DOHH2 (cell line): ENCODE measurements around the gene STAP2.
"Not testable (repeated sequence)": the region's sequence is repeated elsewhere in the genome, so short reads cannot be mapped to it uniquely, and the experiment has no call there.

Experiments used
- H3F3A ChIP-seq: fragments of 200-600 bp; sonication (generic), shearing (Covaris generic); 2 replicates; pipeline ENCODE4 v1.6.0; 2016; ENCODE audit warnings: antibody characterized with exemption, mild to moderate bottlenecking; ENCODE audit not compliant: control insufficient read depth, insufficient read depth
- H3K27ac ChIP-seq: fragments of 200-600 bp; sonication (generic); 2 replicates; pipeline ENCODE4 v1.5.1; 2014; ENCODE audit warnings: low read depth, mild to moderate bottlenecking, low read length, moderate library complexity
- H3K27me3 ChIP-seq: fragments of 200-600 bp; sonication (generic); 2 replicates; pipeline ENCODE4 v1.6.1; 2014; ENCODE audit warnings: mild to moderate bottlenecking, low read length, mixed read lengths; ENCODE audit not compliant: control insufficient read depth
- H3K36me3 ChIP-seq: fragments of 200-600 bp; sonication (generic); 2 replicates; pipeline ENCODE4 v1.6.1; 2014; ENCODE audit warnings: mild to moderate bottlenecking, low read length, moderate library complexity, mixed read lengths; ENCODE audit not compliant: control insufficient read depth
- H3K4me1 ChIP-seq: fragments of 200-600 bp; sonication (generic); 2 replicates; pipeline ENCODE4 v1.6.1; 2014; ENCODE audit warnings: mild to moderate bottlenecking, low read length, mixed read lengths; ENCODE audit not compliant: control insufficient read depth
- H3K4me2 ChIP-seq: fragments of 200-600 bp; sonication (generic); 2 replicates; pipeline ENCODE4 v1.6.0; 2014; ENCODE audit warnings: mild to moderate bottlenecking, low read length, moderate library complexity
- H3K4me3 ChIP-seq: fragments of 200-600 bp; sonication (generic); 2 replicates; pipeline ENCODE4 v1.5.1; 2014; ENCODE audit warnings: mild to moderate bottlenecking, low read length, mixed read lengths
- H3K79me2 ChIP-seq: fragments of 200-600 bp; sonication (generic); 2 replicates; pipeline ENCODE4 v1.6.1; 2014; ENCODE audit warnings: mild to moderate bottlenecking, low read length, mixed read lengths; ENCODE audit not compliant: control insufficient read depth
- H3K9me2 ChIP-seq: fragments of 200-600 bp; sonication (generic); replicated peaks from 2 replicates; pipeline ENCODE4 v1.6.1; 2014; ENCODE audit warnings: mild to moderate bottlenecking, low read length, mixed read lengths; ENCODE audit not compliant: control insufficient read depth
- H3K9me3 ChIP-seq: fragments of 200-600 bp; sonication (generic); 2 replicates; pipeline ENCODE4 v1.6.1; 2014; ENCODE audit warnings: antibody characterized with exemption, low read length, mixed read lengths; ENCODE audit not compliant: control insufficient read depth, insufficient read depth
- H4K20me1 ChIP-seq: fragments of 200-600 bp; sonication (generic); 2 replicates; pipeline ENCODE4 v1.6.0; 2014; ENCODE audit warnings: low read depth, mild to moderate bottlenecking, antibody characterized with exemption, low read length, moderate library complexity; ENCODE audit not compliant: control insufficient read depth, insufficient read depth
- EZH2phosphoT487 ChIP-seq: fragments of 200-600 bp; sonication (generic); IDR thresholded peaks from 2 replicates; pipeline ENCODE4 v1.6.1; 2017; ENCODE audit warnings: borderline replicate concordance, mild to moderate bottlenecking, antibody characterized with exemption, low read length, moderate library complexity, mixed read lengths
- TF ChIP-seq, protein P1 (sequence below): fragments of 200-600 bp; sonication (generic); IDR thresholded peaks from one replicate; pipeline ENCODE4 v1.5.1; 2014; ENCODE audit warnings: antibody characterized with exemption, mild to moderate bottlenecking, low read depth, low read length; ENCODE audit not compliant: poor library complexity, severe bottlenecking

The STAP2 gene

GRCh38 chr19:4277191-4277696 is 61.4 kb downstream of the STAP2 start:
- Histone ChIP-seq H4K20me1 (no peaks in the 10 kb centered on the region), H3K9me3 (no peaks in the 10 kb centered on the region), H3K4me3 (no peak overlapping the region), H3K4me1 (no peaks in the 10 kb centered on the region), H3K36me3 (no peaks in the 10 kb centered on the region), H3F3A (no peaks in the 10 kb centered on the region), H3K9me2 (no peaks in the 10 kb centered on the region), H3K27ac (no peak overlapping the region), H3K4me2 (no peak overlapping the region), H3K79me2 (no peaks in the 10 kb centered on the region), H3K27me3 (peaks cover 4% of the 10 kb centered on the region; the same call in 1 of the 2 replicates)
- TF ChIP-seq EZH2phosphoT487, result no peak
- TF ChIP-seq, protein P1, sequence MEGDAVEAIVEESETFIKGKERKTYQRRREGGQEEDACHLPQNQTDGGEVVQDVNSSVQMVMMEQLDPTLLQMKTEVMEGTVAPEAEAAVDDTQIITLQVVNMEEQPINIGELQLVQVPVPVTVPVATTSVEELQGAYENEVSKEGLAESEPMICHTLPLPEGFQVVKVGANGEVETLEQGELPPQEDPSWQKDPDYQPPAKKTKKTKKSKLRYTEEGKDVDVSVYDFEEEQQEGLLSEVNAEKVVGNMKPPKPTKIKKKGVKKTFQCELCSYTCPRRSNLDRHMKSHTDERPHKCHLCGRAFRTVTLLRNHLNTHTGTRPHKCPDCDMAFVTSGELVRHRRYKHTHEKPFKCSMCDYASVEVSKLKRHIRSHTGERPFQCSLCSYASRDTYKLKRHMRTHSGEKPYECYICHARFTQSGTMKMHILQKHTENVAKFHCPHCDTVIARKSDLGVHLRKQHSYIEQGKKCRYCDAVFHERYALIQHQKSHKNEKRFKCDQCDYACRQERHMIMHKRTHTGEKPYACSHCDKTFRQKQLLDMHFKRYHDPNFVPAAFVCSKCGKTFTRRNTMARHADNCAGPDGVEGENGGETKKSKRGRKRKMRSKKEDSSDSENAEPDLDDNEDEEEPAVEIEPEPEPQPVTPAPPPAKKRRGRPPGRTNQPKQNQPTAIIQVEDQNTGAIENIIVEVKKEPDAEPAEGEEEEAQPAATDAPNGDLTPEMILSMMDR, result no peak

- not testable (repeated sequence) for H3K27ac ChIP-seq, H3F3A ChIP-seq, H3K4me1 ChIP-seq, H3K27me3 ChIP-seq, H3K36me3 ChIP-seq, H4K20me1 ChIP-seq, H3K4me3 ChIP-seq, H3K9me3 ChIP-seq, H3K4me2 ChIP-seq, H3K9me2 ChIP-seq, H3K79me2 ChIP-seq
Measured at GRCh38 chr19:4274321-4274686, 64.3 kb downstream of the STAP2 start.
